ENCODE measurements around the gene PTPN5.

Gene PTPN5

DNA sequence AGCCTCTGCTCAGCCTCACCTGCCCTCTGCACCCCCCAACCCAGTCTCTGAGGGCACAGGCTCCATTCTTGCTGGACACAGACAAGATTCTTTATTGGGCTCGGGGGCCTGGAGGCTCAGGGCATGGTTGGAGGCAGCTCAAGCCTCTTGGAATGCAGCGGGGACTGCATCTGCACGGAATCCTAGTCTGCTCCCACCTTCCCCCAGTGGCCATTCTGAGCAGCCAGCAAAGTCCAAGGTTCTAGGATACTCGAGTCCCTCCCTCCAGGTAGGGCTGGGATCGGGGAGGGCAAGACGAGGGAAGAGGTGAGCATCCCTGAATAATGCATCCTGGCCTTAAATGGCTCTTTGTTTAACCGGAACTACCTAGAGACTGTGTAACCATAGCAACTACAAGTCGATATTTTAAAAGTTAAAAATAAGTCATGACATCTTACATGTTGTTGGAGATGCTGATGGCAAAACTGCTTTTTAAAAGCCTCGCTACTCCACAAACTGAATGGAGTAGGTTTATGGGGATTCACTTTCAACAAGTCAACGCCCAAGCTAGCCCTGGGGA is 54.9 kb downstream of the PTPN5 start:
- no peak for DNase-seq

DNA sequence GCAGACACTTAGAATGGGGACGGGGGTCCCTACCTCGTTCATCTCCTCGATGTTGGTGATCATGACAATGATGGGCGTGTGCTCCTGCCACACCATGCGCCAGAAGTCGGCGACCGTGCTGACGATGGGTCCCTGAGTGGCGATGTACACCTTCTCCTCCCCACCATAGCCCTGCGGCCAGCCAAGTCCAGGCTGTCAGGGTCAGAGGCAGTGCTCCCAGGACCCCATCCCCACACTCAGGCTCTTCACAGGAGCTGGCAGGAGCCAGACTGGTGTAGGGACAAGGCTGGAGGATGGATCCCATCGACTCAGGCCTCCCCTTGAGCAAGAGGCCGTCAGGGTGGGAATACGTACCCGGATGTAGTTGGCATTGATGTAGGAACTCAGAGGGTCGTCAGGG is 58.4 kb downstream of the PTPN5 start:
- no peak for DNase-seq

DNA sequence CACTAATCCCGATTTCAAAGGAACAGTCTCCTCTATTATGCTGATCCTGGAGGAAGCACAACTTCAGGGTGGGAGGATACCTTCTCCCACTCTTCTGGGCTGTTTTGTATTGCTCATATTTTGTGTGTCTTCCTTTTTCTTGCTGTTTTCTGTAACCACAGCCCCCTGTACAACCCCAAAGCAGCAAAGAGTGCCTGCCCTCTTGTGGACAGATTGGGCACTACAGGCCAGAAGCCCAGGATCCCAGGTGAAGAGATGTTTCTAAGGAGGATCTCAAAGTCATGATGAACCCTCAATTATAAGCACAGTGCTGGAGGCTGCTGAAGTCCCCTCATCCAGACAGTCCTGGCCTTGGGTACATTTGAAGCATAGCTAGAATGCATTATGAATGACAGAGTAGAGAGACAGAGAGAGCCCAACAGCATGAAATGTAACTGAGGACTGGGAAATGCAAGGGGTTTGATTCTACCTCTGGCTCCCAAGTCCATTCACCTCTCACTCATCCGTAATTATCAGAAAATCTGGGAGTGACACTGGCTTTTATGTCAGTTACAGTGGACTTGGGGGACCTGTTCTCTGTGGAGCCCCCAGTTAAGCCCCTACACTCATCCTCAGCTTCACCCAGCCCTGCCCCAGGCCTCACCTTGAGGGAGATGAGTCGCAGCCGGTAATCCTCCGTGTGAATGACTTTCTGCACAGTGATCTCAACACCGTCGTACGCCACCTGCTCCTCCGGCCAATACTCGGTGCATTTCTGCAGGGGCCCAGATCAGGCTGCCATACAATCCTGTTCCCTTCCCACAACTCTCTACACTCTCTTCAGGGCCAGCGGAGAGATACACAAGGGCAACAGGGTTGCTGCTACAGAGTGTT is 59.4 kb downstream of the PTPN5 start:
- DNase-seq, result peak; percentile 62

DNA sequence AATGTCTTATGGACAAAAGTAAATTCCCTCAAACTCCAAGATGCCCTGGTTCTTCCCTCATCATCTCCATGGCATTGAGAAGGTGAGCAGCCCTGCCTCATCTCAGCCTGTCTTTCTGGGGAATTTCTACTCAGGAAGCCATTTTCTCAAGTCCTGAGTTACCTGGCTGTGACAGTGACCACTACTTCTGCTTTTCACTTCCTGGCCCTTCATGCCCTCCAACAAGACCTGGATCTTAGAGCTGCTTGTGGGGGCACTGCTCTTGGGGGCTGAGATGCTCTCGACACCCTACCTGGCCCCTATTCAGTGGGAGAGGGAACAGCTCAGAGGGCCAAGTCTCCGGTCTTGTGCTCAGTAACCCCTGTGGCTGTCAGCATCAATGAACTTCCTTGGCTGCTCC is 60.2 kb downstream of the PTPN5 start:
- no peak for DNase-seq

DNA sequence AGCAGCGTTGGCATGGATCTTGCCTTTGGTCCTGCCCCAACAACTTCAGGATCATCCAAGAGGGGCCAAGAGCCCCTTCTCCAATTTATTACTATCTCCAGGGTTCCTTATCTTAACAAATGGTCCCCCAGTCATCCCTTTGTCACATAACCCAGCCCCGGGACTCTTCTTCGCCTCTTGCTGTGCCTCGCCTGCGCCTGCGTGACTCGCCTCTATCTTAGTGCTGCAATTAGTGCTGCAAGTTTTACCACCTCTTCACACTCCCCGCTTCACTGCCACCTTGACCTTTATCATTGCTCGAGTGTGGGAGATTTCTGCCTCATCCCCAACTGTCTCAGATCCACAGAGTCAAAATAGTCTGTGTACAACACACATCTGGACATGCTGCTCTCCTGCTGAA is 61.6 kb downstream of the PTPN5 start:
- DNase-seq, result no peak

DNA sequence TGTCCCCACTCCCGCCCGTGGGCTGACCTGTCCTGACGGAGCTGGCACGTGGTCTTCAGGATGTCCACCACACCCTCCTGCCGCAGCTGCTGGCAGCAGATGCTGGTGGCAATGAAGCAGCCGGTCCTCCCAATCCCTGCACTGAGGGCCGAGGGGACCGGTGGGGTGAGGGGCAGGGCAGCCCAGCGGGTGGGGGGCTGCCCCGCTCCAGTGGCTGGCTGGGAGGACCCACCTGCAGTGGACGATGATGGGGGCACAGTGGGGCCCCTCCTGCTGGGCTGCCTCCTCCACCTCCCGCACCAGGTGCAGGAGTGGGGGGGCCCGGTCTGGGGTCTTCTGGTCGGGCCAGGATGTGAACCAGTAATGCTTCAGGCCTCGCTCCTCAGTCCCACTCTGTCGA is 62.2 kb downstream of the PTPN5 start:
- DNase-seq, result no peak

DNA sequence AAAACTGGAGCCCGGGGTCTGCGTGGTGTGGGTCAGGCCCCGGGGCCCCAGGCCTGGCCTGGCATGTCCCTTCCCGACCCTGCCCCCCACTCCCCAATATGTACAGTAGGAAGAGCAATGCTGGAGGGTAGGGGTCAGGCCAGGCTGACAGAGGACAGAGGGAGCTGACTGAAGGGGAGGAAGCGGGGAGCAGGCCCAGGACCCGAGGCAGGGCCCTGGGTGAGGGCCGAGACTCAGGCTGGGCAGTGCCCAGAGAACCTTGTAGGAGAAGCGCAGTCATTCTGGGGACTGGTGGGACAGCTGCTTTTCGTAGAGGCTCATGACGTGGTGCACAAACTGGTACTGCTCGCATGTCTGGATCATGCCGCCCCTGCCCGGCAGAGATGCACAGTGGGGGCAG is 62.9 kb downstream of the PTPN5 start:
- DNase-seq, result no peak

DNA sequence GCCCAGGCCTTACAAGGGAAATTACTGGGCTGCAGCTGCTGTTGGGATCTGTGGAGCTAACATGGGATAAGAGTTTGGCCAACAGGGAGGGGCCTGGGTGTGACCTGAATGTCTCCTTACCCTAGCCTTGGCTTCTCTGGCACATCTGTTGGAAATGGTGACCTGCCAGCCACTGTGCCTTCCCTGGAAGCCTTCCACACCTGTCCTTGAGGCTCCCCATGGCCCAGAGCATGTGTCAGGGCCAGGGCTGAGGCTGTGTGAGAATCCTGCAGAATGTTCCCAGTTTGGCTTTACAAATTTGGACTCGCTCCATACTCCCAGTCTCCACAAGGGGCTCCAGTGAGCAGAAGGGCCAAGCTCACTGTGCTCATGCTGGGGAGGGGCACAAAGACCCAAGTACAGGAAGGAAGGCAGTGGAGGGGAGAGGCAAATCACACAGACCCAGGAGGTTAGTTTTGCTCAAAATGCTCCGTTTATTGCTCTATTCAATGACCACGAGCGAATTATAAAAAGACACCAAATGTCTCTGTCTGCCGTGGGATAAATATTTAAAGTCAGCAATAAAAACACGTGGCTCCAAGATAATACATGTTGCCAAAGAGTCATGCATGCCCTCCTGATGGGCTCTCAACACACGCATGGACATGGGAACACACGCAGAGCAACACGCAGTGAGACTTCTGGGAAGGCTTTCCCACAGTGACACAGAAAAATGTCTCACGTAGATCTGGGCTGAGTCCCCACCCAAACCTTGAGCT is 63.9 kb downstream of the PTPN5 start:
- peak; percentile 43 for DNase-seq

DNA sequence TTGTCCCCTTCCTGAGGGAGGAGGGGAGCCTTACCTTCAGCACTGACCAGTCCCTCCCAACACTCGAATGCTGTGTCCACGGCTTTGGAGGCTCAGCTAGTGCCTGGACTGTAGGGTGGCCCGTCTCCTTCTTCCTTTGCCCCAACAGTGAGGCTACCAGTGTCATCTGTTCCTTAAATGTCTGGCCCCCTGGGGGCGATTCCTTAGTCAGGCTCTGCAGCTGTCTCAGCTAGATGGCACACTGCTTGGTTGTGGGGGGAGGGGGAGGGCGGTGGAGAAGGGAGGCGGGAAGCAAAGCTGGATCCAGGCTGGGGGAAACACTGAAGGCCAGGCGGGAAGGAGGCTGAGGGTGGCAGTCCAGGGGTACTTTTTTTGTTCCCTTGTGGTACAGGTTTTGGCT is 65.6 kb downstream of the PTPN5 start, which contains the start of gene IGSF22:
TSS of gene IGSF22 (minus strand) at position 149 of the 400 bp plus-strand sequence. CDS start 1,952 bp downstream, outside the sequence.
- DNase-seq, result no peak

DNA sequence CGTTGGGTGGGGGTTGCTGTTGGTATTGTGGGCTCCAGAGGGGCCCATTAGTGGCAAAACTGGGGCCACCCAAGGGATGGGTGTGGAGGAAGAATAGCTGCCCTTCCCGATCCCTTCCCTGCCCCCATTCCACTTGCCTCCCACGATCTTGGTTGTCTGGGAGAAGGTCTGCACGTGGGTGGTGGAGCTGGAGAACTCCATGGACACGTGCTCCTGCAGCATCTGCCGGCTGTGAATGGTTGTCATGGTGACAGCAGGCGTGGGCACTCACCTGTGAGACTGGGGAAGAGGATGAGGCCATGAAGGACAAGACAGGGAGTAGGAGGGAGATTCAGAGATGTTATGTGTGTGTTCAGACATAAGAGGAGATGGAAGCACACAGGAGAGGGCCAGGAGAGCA is 67.6 kb downstream of the PTPN5 start:
- no peak for DNase-seq

DNA sequence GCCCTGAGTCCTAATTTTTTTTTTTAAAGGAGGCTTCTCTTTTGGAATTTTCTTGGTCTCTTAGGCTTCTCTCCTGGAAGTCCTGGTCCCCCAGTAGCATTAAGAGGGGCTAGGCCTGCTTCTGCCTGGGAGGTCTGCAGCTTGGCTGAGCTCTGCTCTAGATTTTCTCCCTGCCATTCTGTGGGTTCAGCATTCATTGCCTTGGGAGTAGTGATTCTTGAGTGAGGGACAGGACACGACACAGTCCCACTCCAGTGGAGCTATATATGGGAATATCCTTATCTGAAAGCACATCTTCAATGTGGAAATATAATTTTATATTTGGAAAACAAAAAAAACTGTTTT is 69.3 kb downstream of the PTPN5 start:
- DNase-seq, result no peak

DNA sequence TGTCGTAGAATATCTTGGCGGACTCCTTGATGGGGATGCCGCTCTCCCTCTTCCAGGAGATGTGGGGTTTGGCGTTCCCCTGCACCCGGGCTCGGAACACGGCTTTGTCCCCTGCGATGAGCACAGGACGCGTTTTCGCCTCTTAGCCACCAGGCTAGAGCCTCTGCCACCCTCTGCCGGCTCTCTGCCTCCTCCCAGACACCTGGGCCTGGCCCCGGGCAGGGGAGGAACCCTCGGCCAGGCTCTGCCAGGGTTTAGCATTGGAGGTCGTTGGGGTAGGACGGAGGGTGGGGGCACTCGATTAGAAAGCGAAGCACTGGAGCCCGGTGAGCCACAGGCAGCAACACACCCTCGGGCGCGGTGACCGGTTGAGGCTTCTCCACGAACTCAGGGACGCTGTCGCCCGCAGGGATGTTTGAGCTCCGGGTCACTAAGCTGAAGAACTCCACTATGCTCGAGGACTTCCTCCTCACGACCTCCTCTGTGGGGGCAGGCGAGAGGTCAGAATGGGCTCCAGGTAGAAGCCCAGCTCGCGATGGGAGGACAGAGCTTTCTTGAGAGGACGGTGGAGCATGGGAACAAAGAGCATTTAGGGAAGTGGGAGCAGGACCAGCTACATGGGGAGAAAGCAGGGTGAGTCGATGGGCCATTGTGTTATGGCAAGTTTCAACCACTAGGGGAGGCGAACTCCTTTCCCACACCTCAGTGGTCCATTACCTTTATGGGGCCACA is 69.9 kb downstream of the PTPN5 start:
- DNase-seq, result peak; percentile 40

DNA sequence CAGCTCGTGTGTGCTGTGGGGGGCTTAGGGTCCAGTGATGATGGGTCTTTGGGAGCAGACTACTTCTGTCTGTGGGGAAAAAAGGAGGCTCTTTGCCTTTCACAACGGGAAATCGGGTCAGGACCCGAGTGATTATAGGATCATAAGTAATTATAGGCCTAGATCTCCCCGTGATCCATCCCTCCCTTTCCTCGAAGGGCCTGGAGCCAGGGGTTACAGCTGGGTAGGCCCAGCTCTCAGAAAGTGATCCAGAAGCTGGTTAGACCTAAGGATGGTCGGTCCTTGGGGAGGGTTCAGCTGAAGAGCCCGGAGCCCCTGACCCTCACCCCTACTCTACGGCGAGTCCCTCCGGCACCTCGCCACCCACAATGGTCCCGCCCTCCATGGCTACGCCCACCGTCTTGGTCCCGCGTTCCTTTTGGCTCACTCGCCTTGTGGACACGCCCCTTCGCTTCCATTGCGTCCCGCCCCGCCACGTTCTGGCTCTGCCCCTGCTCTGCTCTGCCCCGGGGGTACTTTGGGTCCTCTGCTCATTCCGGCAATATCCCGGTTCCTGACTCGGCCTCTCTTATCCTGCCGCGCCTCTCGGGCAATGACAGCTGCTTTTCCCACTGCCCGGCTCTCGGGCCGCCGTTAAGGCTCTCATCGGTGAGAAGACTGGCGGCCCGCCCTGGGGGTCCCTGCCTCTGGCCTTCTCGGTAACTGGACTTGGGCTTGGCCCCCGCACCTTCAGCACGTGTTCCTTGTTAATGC is 70.6 kb downstream of the PTPN5 start:
- peak; percentile 81 for DNase-seq

DNA sequence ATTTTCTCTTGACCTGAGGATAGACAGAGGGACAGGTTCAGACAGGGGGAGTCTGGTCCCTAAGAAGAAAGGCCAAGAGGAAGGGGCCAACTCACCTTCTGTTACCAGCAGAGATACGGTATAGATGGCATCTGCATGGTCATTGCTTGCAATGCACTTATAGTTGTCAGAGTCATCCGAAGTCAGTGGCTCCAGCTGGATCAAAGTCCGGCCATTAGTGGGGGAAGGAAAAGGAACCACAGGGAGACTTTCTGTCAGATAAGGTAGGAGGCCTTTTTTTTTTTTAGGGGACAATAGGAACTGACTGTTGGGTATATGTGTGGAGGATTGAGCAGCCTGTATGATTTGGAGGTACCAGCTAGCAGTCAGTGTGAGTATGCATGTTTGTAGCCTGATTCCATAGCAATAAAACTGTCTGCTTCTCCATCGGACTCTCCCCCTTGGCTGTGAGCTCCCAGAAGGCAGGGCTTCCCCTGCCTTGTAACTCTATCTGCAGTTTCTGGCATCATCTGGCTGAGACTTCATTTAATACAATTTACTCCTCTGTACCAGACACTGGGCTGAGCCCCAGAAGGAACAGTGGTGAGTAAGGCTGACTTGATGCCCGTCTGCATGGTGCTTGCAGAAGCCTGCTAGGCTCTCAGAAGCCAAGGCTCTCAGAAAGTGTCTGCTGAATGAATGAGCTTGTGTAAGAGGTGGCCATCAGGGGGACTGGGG is 71.3 kb downstream of the PTPN5 start:
- DNase-seq, result no peak

DNA sequence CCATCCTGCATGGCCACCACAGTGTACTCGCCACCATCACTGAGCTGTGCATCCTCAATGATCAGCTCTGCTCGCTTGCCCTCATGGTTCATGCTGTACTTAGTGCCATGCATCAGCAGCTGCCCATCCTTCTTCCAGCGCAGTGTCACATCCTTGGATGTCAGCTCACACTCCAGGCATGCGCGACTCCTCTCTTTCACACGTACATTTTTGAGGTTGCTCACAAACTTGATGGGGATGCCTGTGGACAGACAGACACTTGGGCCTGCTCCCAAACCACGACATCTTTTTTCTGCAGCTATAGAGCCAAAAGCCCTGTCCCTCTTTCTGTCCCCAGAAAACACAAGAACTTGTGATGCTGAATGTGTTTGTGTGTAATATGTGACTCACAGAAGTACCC is 76.1 kb downstream of the PTPN5 start:
- no peak for DNase-seq

DNA sequence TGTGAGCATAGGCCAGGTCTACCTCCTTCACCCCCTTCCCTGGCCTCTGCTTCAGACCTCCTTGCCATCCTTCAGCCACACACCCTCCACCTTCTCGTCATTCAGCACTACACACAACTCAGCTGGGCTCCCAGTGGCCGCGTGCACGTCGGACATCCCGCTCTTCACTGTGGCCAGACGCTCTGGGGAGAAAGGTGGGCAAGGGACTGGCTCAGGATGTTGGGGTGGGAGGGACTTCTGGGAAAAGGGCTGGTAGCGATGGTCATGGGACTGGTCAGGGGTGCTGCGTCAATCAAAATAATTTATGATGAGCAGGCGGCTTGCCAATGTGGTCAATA is 77.2 kb downstream of the PTPN5 start:
- DNase-seq, result no peak

DNA sequence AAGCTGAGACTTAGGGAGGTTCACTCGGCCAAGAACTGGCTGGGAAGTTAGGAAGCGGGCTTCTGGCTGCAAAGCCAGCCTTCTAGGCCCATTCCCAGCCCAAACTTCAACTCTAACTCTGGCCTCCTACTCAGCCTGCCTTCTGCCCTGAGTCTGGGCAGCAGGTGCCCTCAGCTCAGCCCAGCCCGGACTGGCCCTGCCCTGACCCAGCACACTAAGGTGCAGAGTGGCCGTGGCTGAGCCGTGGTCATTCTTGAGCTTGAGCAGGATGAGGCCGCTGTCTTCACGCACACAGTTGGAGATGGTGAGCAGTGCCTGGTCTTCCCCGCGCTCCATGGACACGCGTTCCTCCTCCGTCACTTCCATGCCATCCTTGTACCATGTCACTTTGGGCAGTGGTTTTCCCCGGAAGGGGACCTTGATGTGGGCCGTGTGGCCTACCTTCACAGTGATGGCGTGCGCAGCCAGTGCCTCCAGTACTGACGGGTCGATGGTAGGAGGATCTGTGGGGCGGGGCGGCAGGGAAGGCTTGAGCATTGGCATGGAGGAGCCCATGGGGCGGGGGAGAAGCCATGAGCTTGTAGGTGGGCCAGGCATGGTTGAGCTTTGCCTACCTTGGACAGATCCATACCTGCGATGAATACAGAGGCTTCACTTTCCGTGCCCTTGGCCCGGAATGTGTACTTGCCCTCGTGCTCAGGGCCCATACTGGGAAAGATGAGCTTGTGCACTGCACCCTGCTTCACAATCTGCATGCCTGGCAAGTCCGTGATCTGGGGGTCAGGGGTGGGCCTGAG is 77.8 kb downstream of the PTPN5 start:
- no peak for DNase-seq

DNA sequence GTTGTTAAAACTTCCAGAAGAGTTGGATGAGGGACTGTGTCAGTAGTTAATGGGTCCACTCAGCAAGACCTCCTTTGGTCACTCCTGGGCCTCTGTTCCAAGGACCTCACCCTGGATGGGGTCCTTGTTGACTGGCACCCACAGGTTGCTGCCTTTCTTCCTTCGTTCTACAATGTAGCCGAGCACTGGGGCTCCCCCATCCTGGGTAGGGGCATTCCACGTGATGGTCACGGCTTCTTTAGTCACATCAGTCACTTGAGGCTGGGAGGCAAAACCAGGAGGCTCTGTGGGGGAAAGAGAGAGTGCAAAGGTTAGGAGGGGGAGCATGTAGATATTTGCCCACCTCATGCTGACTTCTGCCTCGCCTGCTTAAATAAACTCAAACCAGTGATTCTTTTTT is 81.1 kb downstream of the PTPN5 start:
- no peak for DNase-seq

DNA sequence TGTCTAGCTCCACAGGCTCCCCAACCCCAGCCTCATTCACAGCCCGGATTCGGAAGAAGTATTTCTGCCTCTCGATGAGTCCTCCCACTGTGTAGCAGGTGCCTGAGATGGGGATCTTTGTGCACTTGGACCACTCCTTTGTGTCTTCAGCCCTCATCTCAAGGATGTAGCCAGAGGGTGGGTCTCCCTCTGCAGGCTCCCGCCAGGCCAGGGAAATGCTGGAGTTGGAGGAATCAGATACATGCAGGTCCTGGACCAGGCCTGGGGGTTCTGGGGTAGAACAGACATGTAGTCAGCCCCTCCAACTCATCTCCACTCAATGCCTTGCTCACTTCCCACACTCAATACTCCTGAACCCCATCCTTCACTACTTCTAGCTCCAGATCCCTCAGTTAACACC is 82.2 kb downstream of the PTPN5 start:
- no peak for DNase-seq

DNA sequence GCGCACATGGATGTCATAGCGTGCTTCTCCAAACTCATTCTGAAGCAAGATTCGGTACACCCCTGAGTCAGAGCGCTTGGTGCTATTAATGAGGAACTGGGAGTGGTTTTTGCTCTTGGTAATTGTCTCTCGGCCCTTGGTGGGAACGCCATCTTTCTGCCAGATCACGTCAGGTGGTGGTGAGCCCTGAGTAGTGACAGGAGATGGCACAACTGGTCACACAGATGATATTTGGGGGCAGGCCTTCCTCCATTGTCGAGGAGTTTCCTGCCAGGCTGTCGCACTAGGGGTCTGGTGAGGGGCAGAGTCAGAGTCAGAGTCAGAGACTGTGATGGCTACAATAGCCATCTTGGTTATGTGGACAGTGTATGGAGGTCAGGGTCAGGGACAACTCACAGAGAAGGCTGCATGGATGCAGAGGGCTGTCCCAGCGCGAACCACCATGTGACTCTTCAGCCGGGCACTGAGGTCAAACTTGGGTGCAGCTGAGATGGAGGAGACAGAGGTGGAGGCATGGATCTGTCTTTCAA is 83.7 kb downstream of the PTPN5 start:
- no peak for DNase-seq
